ENCODE data around the gene THBS3.
A peak's percentile ranks its signal among the peaks of the same experiment; 100 is the strongest.

Gene THBS3

GRCh38 chr1:155244368-155245162 lies 36.9 kb upstream of the THBS3 start:
- TF ChIP-seq GATA3 (IDR thresholded peaks at IDR 0.05; ENCODE audit: low read depth, low read length): no peak
- peak; percentile 63; the same call in 1 of the 2 replicates for TF ChIP-seq GATA2 (IDR thresholded peaks at IDR 0.05; ENCODE audit: low read depth, low read length)

DNA sequence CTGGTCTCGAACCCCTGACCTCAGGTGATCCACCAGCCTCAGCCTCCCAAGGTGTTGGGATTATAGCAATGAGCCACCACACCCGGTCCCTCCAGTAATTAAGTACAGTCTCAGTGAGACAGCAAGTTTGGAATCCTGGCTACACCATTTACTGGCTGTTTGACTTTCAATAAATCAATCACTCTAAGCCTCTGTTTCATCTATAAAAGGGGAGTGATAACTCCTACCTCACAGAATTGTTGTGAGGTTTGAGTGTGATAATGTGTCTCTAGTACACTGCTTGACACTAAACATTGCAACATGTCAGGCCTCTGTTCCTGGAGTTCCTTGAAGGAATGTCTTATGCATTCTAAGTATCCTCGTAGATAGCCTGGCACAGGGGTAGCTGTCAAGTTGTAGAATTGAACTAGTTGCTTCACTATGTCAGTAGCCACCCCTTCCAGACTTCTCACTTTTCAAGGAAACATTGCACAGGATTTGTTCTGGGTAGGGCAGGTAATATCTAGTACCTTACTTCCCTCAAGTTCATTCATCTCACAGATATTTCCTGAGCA lies 35.2 kb upstream of the THBS3 start:
- no peak for TF ChIP-seq GATA2 (IDR thresholded peaks at IDR 0.05; ENCODE audit: low read depth, low read length)
- TF ChIP-seq GATA3 (IDR thresholded peaks at IDR 0.05; ENCODE audit: low read depth, low read length): no peak

GRCh38 chr1:155241841-155242264 lies 34.2 kb upstream of the THBS3 start:
- TF ChIP-seq GATA2 (IDR thresholded peaks at IDR 0.05; ENCODE audit: low read depth, low read length) (no peak), GATA3 (IDR thresholded peaks at IDR 0.05; ENCODE audit: low read depth, low read length) (no peak)

DNA sequence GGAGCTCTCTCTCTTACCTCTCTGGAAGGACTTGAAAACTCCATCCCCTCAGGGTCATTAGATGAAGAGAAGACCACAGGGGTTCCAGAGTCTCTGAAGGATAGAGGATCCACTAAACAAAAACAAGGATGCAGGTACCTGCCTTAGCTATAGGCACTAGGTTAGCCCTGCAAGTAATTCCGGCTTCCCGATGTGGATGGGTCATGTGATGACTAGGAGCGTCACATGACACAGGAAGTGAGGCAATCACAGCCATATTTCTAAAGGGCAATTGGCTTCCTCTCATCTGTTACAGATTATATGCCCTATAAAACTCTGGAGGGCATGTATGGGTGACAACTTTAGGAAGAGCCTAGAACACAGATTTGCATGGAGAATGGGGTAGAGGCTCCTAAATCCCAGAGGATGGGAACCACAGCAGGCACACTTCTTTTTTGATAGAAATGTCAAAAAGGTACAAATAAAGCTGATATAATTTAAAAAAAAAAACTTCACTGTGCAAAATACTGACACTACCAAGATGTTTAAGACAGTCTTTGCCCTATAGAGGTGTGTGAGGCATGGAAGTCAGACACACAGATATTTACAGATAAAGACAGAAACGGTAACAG lies 33.5 kb upstream of the THBS3 start:
- TF ChIP-seq GATA2 (IDR thresholded peaks at IDR 0.05; ENCODE audit: low read depth, low read length) (no peak), GATA3 (IDR thresholded peaks at IDR 0.05; ENCODE audit: low read depth, low read length) (no peak)

DNA sequence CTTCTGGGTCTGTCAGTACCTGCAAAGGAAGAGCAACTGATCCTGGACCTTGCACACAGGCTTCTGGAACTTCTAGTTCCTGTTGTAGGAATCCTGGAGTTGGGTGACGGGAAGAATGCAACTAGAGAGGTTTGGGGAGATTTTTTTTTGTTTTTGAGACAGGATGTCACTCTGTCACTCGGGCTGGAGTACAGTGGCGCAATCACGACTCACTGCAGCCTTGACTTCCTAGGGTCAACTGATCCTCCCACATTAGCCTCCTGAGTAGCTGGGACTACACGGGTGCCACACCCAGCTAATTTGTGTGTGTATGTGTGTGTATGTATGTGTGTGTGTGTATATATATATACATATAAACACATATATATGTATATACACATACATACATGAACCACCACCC lies 28.8 kb upstream of the THBS3 start:
- no peak for TF ChIP-seq GATA2 (IDR thresholded peaks at IDR 0.05; ENCODE audit: low read depth, low read length)
- no peak for TF ChIP-seq GATA3 (IDR thresholded peaks at IDR 0.05; ENCODE audit: low read depth, low read length)

DNA sequence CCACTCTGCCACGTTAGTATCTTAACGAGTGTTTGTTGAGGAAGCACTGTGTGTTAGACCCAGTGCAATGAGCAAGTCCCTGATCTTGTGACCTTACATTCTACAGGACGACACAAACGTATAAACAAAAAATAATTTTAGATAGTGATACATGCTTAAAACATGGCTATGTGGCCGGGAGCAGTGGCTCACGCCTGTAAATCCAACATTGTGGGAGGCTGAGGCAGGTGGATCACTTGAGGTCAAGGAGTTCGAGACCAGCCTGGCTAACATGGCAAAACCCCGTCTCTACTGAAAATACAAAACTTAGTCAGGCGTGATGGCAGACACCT lies 20.4 kb upstream of the THBS3 start:
- no peak for TF ChIP-seq GATA3 (IDR thresholded peaks at IDR 0.05; ENCODE audit: low read depth, low read length)
- TF ChIP-seq GATA2 (IDR thresholded peaks at IDR 0.05; ENCODE audit: low read depth, low read length): no peak

GRCh38 chr1:155227261-155228095 lies 19.8 kb upstream of the THBS3 start:
- TF ChIP-seq GATA2 (IDR thresholded peaks at IDR 0.05; ENCODE audit: low read depth, low read length): no peak
- TF ChIP-seq GATA3 (IDR thresholded peaks at IDR 0.05; ENCODE audit: low read depth, low read length): no peak

GRCh38 chr1:155226910-155227260 lies 19.2 kb upstream of the THBS3 start:
- no peak for TF ChIP-seq GATA2 (IDR thresholded peaks at IDR 0.05; ENCODE audit: low read depth, low read length)
- TF ChIP-seq GATA3 (IDR thresholded peaks at IDR 0.05; ENCODE audit: low read depth, low read length): no peak

DNA sequence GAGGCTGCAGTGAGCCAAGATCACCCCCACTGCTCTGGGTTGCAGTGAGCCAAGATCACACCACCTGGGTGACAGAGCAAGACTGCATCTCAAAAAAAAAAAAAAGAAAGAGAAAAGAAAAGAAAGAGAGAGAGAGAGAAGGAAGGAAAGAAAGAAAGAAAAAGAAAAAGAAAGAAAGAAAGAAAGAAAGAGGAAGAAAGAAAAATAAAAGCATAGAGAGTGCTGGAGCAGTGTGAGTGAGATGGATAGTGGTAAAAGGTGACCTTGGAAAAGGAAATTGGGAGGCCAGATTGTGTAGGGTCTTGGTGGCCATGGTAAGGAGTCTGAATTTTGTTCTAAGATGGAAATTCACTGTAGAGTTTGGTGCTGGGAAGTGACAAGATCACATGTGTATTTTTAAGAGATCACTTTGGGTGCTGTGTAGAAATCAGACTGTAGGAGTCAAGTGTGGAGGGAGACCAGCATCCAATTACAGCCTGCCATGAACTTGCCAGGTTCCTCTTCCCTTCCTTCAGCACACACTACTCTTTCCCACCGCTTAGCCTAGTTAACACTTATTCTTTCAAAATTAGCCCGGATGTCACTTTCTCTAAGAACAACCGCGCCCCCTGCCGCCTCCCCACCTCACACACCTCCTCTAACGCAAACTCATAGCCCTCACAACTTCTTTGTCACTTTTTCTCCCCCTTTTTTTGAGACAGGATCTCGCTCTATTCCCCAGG lies 18.7 kb upstream of the THBS3 start:
- TF ChIP-seq GATA2 (IDR thresholded peaks at IDR 0.05; ENCODE audit: low read depth, low read length): no peak
- TF ChIP-seq GATA3 (IDR thresholded peaks at IDR 0.05; ENCODE audit: low read depth, low read length): no peak

DNA sequence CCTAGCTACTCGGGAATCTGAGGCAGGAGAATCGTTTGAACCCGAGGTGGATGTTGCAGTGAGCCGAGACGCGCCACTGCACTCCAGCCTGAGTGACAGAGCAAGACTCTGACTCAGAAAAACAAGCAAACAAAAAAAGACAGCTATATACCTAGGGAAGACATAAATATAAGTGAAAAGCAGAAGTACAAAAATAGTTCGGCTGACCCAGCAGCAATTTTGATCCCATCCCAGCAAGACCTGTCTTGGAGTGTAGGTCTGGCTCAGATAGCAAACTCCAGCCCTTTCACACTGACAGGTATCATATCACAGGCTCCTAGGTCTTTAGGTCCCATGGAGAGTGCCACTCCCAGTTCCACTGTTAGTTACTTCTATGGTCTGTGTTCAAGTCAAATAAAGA lies 15.3 kb upstream of the THBS3 start:
- TF ChIP-seq GATA3 (IDR thresholded peaks at IDR 0.05; ENCODE audit: low read depth, low read length) (no peak), GATA2 (IDR thresholded peaks at IDR 0.05; ENCODE audit: low read depth, low read length) (no peak)

DNA sequence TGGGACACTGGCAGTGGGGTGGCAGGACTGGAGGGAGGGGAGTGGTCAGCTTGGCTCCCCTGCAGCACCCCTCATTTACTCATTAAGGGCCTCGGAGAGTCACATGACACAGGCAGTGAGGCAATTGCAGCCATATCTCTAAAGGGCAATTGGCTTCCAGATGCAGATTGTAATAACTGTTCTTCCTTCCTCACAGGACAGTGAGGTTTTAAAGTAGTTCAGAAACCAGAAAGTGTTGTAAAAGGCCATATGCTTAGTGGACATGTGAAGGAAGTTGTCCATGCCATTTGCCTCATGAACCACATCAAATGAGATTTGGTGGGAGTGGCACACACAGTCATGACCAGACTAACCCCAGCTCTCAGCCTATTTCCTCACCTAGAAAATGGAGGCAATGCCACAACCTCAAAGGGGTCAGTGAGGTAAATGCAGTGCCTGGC lies 11.9 kb upstream of the THBS3 start:
- no peak for TF ChIP-seq GATA3 (IDR thresholded peaks at IDR 0.05; ENCODE audit: low read depth, low read length)
- no peak for TF ChIP-seq GATA2 (IDR thresholded peaks at IDR 0.05; ENCODE audit: low read depth, low read length)

- TF ChIP-seq GATA2 (IDR thresholded peaks at IDR 0.05; ENCODE audit: low read depth, low read length): no peak
Measured at GRCh38 chr1:155218854-155219591, 11.3 kb upstream of the THBS3 start.
